GM12878 (cell line): ENCODE data around the gene PCSK1. TPM values are rescaled to one million over a fixed set of nuclear protein-coding genes. Genes with fewer than 3 reads are reported as not detected.

ENCODE experiments used
- ATAC-seq: fragments of 200-7000 bp; cut with Tn5 transposase; 3 replicates; pipeline ENCODE4 v1.9.1; 2020; ENCODE audit warnings: mild to moderate bottlenecking, moderate library complexity
- BruUV-seq: library from RNA; stranded (reverse); fragments of 400-500 nt; replicated peaks from 2 replicates; lab custom pipeline; 2021; lab: Mats Ljungman, UMichigan
- CTCF ChIA-PET: fragments of 300-600 bp; sonication (Branson Sonifier 250); formaldehyde crosslinking; extraction: SDS; loops from one replicate; lab custom pipeline; 2021; ENCODE audit warnings: inconsistent platforms; lab: Yijun Ruan, JAX
- POLR2A ChIA-PET: fragments of 350-600 bp; formaldehyde crosslinking; extraction: SDS; loops from one replicate; lab custom pipeline; 2021; ENCODE audit warnings: inconsistent platforms; lab: Charles Lee
- RAD21 ChIA-PET: fragments of 300-600 bp; sonication (Branson Sonifier 250); formaldehyde crosslinking; loops from one replicate; lab custom pipeline; 2023; ENCODE audit warnings: antibody characterized with exemption; ENCODE audit not compliant: unreplicated experiment; lab: Charles Lee
- SMC1A ChIA-PET: fragments of 300-600 bp; sonication (Branson Sonifier 250); formaldehyde crosslinking; loops from one replicate; lab custom pipeline; 2023; ENCODE audit not compliant: unreplicated experiment, uncharacterized antibody; lab: Charles Lee
- DNase-seq: peaks from one replicate; pipeline ENCODE4 v3.0.0-alpha.2; 2011; ENCODE audit warnings: low read depth, low spot score
- FAIRE-seq: peaks from 3 replicates; lab custom pipeline; 2011; peaks lifted over from hg19 to GRCh38; lab: Jason Lieb, UNC
- H2AFZ ChIP-seq: 2 replicates; pipeline ENCODE4 v1.6.0; 2011; ENCODE audit warnings: low read depth, low read length, control low read depth; ENCODE audit not compliant: control insufficient read depth
- H3K27ac ChIP-seq: 2 replicates; pipeline ENCODE4 v1.5.1; 2011; ENCODE audit warnings: control low read depth; ENCODE audit not compliant: control insufficient read depth, insufficient read depth
- H3K27me3 ChIP-seq, 2 experiments: replicated peaks in 1 of 2; 2 replicates each; pipeline versions ENCODE4 v1.6.0 to v1.6.1; 2011; ENCODE audit warnings: low read length in 1 of 2; ENCODE audit not compliant: control insufficient read depth in 2 of 2, insufficient read depth in 2 of 2
- H3K36me3 ChIP-seq, 2 experiments: 2 replicates each; pipeline ENCODE4 v1.5.1; 2011; ENCODE audit warnings: low read length in 1 of 2; ENCODE audit not compliant: control insufficient read depth in 2 of 2, insufficient read depth in 2 of 2
- H3K4me1 ChIP-seq: 2 replicates; pipeline ENCODE4 v1.6.1; 2011; ENCODE audit warnings: mild to moderate bottlenecking, low read length, moderate library complexity, mixed read lengths; ENCODE audit not compliant: control insufficient read depth, insufficient read depth
- H3K4me2 ChIP-seq: 2 replicates; pipeline ENCODE4 v1.6.0; 2011; ENCODE audit warnings: control low read depth; ENCODE audit not compliant: control insufficient read depth, insufficient read depth
- H3K4me3 ChIP-seq: fragments of 200-600 bp; sonication (generic); 2 replicates; pipeline ENCODE4 v1.5.1; 2016
- H3K79me2 ChIP-seq: 2 replicates; pipeline ENCODE4 v1.6.0; 2011; ENCODE audit warnings: low read length; ENCODE audit not compliant: control insufficient read depth, insufficient read depth
- H3K9ac ChIP-seq: 2 replicates; pipeline ENCODE4 v1.8.0; 2011; ENCODE audit warnings: low read length, control low read depth, mixed read lengths; ENCODE audit not compliant: control insufficient read depth, insufficient read depth
- H3K9me3 ChIP-seq: replicated peaks from 3 replicates; pipeline ENCODE4 v1.5.1; 2011; ENCODE audit warnings: mild to moderate bottlenecking, low read length; ENCODE audit not compliant: control insufficient read depth, insufficient read depth
- H4K20me1 ChIP-seq: 2 replicates; pipeline ENCODE4 v1.6.0; 2011; ENCODE audit not compliant: control insufficient read depth, insufficient read depth
- ATF7 ChIP-seq: fragments of 450-650 bp; IDR thresholded peaks from 2 replicates; pipeline ENCODE4 v1.6.1; 2016; ENCODE audit warnings: low read depth, mild to moderate bottlenecking
- BRCA1 ChIP-seq: IDR thresholded peaks from 2 replicates; pipeline ENCODE4 v1.6.1; 2011; ENCODE audit warnings: low read depth, low read length, improper control_type of control experiment
- CHD4 ChIP-seq: fragments of 200-600 bp; sonication (generic); IDR thresholded peaks from 2 replicates; pipeline ENCODE4 v1.6.1; 2016; ENCODE audit warnings: mild to moderate bottlenecking
- FOXM1 ChIP-seq: IDR thresholded peaks from 2 replicates; pipeline ENCODE4 v1.6.1; 2012; ENCODE audit warnings: low read depth, mild to moderate bottlenecking, inconsistent platforms, low read length, moderate library complexity
- GABPA ChIP-seq: IDR thresholded peaks from 2 replicates; pipeline ENCODE4 v1.6.1; 2014; ENCODE audit warnings: antibody characterized with exemption, low read depth, mild to moderate bottlenecking, inconsistent platforms
- IRF3 ChIP-seq: fragments of 450-650 bp; IDR thresholded peaks from 2 replicates; pipeline ENCODE4 v1.6.1; 2014; ENCODE audit warnings: mild to moderate bottlenecking
- KLF5 ChIP-seq: fragments of 450-650 bp; IDR thresholded peaks from 2 replicates; pipeline ENCODE4 v1.6.1; 2014; ENCODE audit warnings: mild to moderate bottlenecking; ENCODE audit not compliant: partially characterized antibody
- NFIC ChIP-seq: IDR thresholded peaks from 2 replicates; pipeline ENCODE4 v1.6.1; 2012; ENCODE audit warnings: low read depth, mild to moderate bottlenecking, inconsistent platforms, low read length, moderate library complexity
- NR2C2 ChIP-seq: IDR thresholded peaks from 2 replicates; pipeline ENCODE4 v1.6.1; 2011; ENCODE audit warnings: borderline replicate concordance, low read depth; ENCODE audit not compliant: control insufficient read depth, insufficient read length
- POLR2AphosphoS2 ChIP-seq: IDR thresholded peaks from 2 replicates; pipeline ENCODE4 v1.6.1; 2011; ENCODE audit warnings: low read depth, mild to moderate bottlenecking, low read length, improper control_type of control experiment, moderate library complexity
- POLR2AphosphoS5 ChIP-seq: IDR thresholded peaks from 2 replicates; pipeline ENCODE4 v1.6.1; 2011; ENCODE audit warnings: mild to moderate bottlenecking, low read length, inconsistent platforms
- RCOR1 ChIP-seq: conservative IDR thresholded peaks from 2 replicates; pipeline ENCODE4 v1.6.1; 2012; ENCODE audit warnings: low read depth, low read length, improper control_type of control experiment
- RFX5 ChIP-seq: IDR thresholded peaks from 2 replicates; pipeline ENCODE4 v1.6.1; 2011; ENCODE audit warnings: low read depth, low read length, improper control_type of control experiment
- SMAD1 ChIP-seq: fragments of 450-650 bp; IDR thresholded peaks from 2 replicates; pipeline ENCODE4 v1.6.1; 2018; ENCODE audit warnings: mild to moderate bottlenecking, low read depth; ENCODE audit not compliant: partially characterized antibody
- SMC3 ChIP-seq: IDR thresholded peaks from 2 replicates; pipeline ENCODE4 v1.6.1; 2011; ENCODE audit warnings: low read length, improper control_type of control experiment, borderline replicate concordance
- YY1 ChIP-seq: IDR thresholded peaks from 2 replicates; pipeline ENCODE4 v1.6.1; 2011; ENCODE audit warnings: low read depth, mild to moderate bottlenecking, low read length
- ZNF274 ChIP-seq: IDR thresholded peaks from one replicate; pipeline ENCODE4 v1.8.0; 2011; ENCODE audit not compliant: insufficient read length, insufficient read depth
- in situ Hi-C: fragments of 300-500 bp; cut with MboI; formaldehyde crosslinking; loops from 9 replicates; pipeline ENCODE4 v1.14.3; 2018; ENCODE audit warnings: mixed read lengths
- intact Hi-C: fragments of 100-400 bp; cut with micrococcal nuclease; formaldehyde crosslinking; loops from one replicate; pipeline ENCODE4 v1.14.2; 2022; ENCODE audit not compliant: unreplicated experiment
- polyA plus RNA-seq, 11 experiments: library from polyadenylated mRNA; depleted of rRNA in 4 of 11; unstranded in 6 of 11; stranded (reverse) in 5 of 11; fragments of >200 nt; fragmentation: Nextera tagmentation in 4 of 11; fragmentation: Illumina TruSeq in 1 of 11; extraction: Ambion mirVana in 4 of 11; extraction: Trizol in 1 of 11; gene quantifications; 1 replicate in 1 of 11; 2 replicates in 10 of 11; pipeline versions ENCODE4 v1.2.1 to v1.2.3, GENCODE V29; 2011 to 2016; ENCODE audit warnings: inconsistent platforms in 2 of 11, missing spikeins in 2 of 11, low read depth in 1 of 11
- total RNA-seq, 4 experiments: library from RNA; depleted of rRNA in 3 of 4; stranded (reverse); fragments of >200 nt in 3 of 4; fragmentation: Illumina TruSeq in 1 of 4; extraction: Trizol in 1 of 4; gene quantifications; 2 replicates each; pipeline versions ENCODE4 v1.2.1 to v1.2.3, GENCODE V29; 2013 to 2021
- TF ChIP-seq, protein P1 (sequence below): fragments of 450-650 bp; IDR thresholded peaks from 2 replicates; pipeline ENCODE4 v1.6.1; 2017; ENCODE audit warnings: mild to moderate bottlenecking
- TF ChIP-seq, protein P2 (sequence below): IDR thresholded peaks from 2 replicates; pipeline ENCODE4 v1.6.1; 2011; ENCODE audit warnings: mild to moderate bottlenecking, low read depth, low read length, moderate library complexity; ENCODE audit not compliant: insufficient replicate concordance
- TF ChIP-seq, protein P3 (sequence below): IDR thresholded peaks from 2 replicates; pipeline ENCODE4 v1.6.1; 2011; ENCODE audit warnings: borderline replicate concordance, low read depth, mild to moderate bottlenecking, moderate library complexity, low read length; ENCODE audit not compliant: insufficient read depth, poor library complexity, severe bottlenecking

Gene PCSK1
- total and polyA plus RNA-seq, 10 of the 15 experiments (the other 5 are each of a cell fraction or from before 2014, with no cell fraction given) = 0.03 to 0.24 (median 0.07) TPM; not detected in 4

DNA sequence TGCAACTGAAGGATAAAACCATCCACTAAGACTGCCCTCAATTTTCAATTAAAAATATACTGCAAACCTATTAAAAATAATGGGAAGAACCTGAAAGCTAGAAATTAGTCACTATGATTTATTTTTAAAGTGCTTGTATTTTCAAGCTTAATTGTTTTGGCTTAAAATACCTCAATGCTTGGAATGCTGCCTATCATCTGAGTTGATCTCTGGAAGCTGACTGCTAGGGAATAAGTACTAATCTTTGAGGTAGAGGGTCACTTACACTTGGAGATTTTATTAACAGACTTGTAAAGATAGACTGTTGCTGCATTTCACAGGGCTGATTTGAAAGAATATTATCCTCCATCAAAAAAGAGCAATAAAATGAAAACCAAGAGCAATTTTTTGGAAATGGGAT, 6.2 kb downstream of the PCSK1 start:
- no peak overlapping the region for H2AFZ ChIP-seq
- DNase-seq (no peak), FAIRE-seq (no peak), ATAC-seq (no peak)
- H3K27ac ChIP-seq = no peak overlapping the region
- H3K4me1 ChIP-seq = peaks cover 5% of the 10 kb centered on the region; the same call in 1 of the 2 replicates
- RAD21 ChIA-PET = no interaction called here
- H3K4me2 ChIP-seq = no peak overlapping the region
- in situ Hi-C loops = no loop called here
- no peaks in the 10 kb centered on the region; the same call in 2 of the 3 replicates for H3K9me3 ChIP-seq
- CTCF ChIA-PET = no interaction called here
- no peaks in the 10 kb centered on the region for H3K79me2 ChIP-seq
- H3K9ac ChIP-seq = no peak overlapping the region
- TF ChIP-seq RCOR1 (no peak), FOXM1 (no peak), YY1 (no peak), BRCA1 (no peak), SMC3 (no peak), SMAD1 (no peak), CHD4 (no peak), POLR2AphosphoS5 (no peak), KLF5 (no peak), ATF7 (no peak), GABPA (no peak), ZNF274 (no peak), NR2C2 (no peak), IRF3 (no peak), NFIC (no peak), POLR2AphosphoS2 (no peak), RFX5 (no peak)
- TF ChIP-seq, protein P1, sequence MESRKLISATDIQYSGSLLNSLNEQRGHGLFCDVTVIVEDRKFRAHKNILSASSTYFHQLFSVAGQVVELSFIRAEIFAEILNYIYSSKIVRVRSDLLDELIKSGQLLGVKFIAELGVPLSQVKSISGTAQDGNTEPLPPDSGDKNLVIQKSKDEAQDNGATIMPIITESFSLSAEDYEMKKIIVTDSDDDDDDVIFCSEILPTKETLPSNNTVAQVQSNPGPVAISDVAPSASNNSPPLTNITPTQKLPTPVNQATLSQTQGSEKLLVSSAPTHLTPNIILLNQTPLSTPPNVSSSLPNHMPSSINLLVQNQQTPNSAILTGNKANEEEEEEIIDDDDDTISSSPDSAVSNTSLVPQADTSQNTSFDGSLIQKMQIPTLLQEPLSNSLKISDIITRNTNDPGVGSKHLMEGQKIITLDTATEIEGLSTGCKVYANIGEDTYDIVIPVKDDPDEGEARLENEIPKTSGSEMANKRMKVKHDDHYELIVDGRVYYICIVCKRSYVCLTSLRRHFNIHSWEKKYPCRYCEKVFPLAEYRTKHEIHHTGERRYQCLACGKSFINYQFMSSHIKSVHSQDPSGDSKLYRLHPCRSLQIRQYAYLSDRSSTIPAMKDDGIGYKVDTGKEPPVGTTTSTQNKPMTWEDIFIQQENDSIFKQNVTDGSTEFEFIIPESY = no peak
- TF ChIP-seq, protein P2, sequence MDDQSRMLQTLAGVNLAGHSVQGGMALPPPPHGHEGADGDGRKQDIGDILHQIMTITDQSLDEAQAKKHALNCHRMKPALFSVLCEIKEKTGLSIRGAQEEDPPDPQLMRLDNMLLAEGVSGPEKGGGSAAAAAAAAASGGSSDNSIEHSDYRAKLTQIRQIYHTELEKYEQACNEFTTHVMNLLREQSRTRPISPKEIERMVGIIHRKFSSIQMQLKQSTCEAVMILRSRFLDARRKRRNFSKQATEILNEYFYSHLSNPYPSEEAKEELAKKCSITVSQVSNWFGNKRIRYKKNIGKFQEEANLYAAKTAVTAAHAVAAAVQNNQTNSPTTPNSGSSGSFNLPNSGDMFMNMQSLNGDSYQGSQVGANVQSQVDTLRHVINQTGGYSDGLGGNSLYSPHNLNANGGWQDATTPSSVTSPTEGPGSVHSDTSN = no peak
- TF ChIP-seq, protein P3, sequence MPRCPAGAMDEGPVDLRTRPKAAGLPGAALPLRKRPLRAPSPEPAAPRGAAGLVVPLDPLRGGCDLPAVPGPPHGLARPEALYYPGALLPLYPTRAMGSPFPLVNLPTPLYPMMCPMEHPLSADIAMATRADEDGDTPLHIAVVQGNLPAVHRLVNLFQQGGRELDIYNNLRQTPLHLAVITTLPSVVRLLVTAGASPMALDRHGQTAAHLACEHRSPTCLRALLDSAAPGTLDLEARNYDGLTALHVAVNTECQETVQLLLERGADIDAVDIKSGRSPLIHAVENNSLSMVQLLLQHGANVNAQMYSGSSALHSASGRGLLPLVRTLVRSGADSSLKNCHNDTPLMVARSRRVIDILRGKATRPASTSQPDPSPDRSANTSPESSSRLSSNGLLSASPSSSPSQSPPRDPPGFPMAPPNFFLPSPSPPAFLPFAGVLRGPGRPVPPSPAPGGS = no peak
- TF ChIP-seq, all 136 proteins: peak for 0
- Histone ChIP-seq H3K4me3 (no peak overlapping the region), H3K36me3 (no peaks in the 10 kb centered on the region), H3K27me3 (no peaks in the 10 kb centered on the region), H4K20me1 (no peaks in the 10 kb centered on the region)
- no TSS peak for BruUV-seq
- SMC1A ChIA-PET = no interaction called here
- intact Hi-C loops = no loop called here
- POLR2A ChIA-PET = no interaction called here
